A549 (cell line): Measurements from ENCODE around the gene NCOA1. TPM values are rescaled to one million over a fixed set of nuclear protein-coding genes. Genes with fewer than 3 reads are reported as not detected.

Experiments used
- ATAC-seq, 2 experiments: fragments of 200-7000 bp in 1 of 2; fragments of >200 bp in 1 of 2; cut with Nextera tagmentation in 1 of 2; cut with Tn5 transposase in 1 of 2; 3 replicates each; pipeline versions ENCODE4 v1.8.0 to v1.9.1; 2018 to 2020; ENCODE audit warnings: mild to moderate bottlenecking in 1 of 2, moderate library complexity in 1 of 2
- CTCF ChIA-PET: fragments of 300-600 bp; sonication (Branson Sonifier 250); formaldehyde crosslinking; extraction: SDS; loops from one replicate; lab custom pipeline; 2021; ENCODE audit warnings: antibody characterized with exemption, inconsistent platforms; lab: Yijun Ruan, JAX
- POLR2A ChIA-PET: fragments of 350-600 bp; formaldehyde crosslinking; extraction: SDS; loops from one replicate; lab custom pipeline; 2021; ENCODE audit warnings: antibody characterized with exemption, inconsistent platforms; lab: Yijun Ruan, JAX
- DNase-seq, 2 experiments: peaks; one replicate each; pipeline versions ENCODE4 v3.0.0 to v3.0.0-alpha.2; 2011 to 2016; ENCODE audit warnings: low read depth in 1 of 2, low spot score in 1 of 2
- FAIRE-seq: peaks from 2 replicates; lab custom pipeline; 2011; peaks lifted over from hg19 to GRCh38; lab: Jason Lieb, UNC
- H3K27ac ChIP-seq, 2 experiments: fragments of >200 bp; sonication (Bioruptor Twin); formaldehyde crosslinking; 3 replicates each; pipeline ENCODE4 v1.5.1; 2016 to 2017
- H3K4me1 ChIP-seq: fragments of >200 bp; sonication (Bioruptor Twin); formaldehyde crosslinking; 3 replicates; pipeline ENCODE4 v1.6.1; 2016
- H3K4me2 ChIP-seq: fragments of >200 bp; sonication (Bioruptor Twin); formaldehyde crosslinking; 3 replicates; pipeline ENCODE4 v1.6.1; 2016
- H3K4me3 ChIP-seq: fragments of >200 bp; sonication (Bioruptor Twin); formaldehyde crosslinking; 3 replicates; pipeline ENCODE4 v1.5.1; 2016
- H3K9me3 ChIP-seq: fragments of >200 bp; sonication (Bioruptor Twin); formaldehyde crosslinking; 3 replicates; pipeline ENCODE4 v1.6.1; 2016
- CHD2 ChIP-seq: fragments of 150-350 bp; IDR thresholded peaks from 2 replicates; pipeline ENCODE4 v1.6.1; 2014; ENCODE audit warnings: low read length; ENCODE audit not compliant: partially characterized antibody
- FOXS1 ChIP-seq: fragments of 250-450 bp; sonication (Bioruptor Pico); IDR thresholded peaks from 2 replicates; pipeline ENCODE4 v1.5.0; 2020; ENCODE audit warnings: mild to moderate bottlenecking, moderate library complexity
- HEYL ChIP-seq: fragments of 250-450 bp; sonication (Bioruptor Pico); IDR thresholded peaks from 2 replicates; pipeline ENCODE4 v1.8.0; 2021; ENCODE audit warnings: mild to moderate bottlenecking, moderate library complexity
- HOXA7 ChIP-seq: fragments of 250-450 bp; sonication (Bioruptor Pico); IDR thresholded peaks from 2 replicates; pipeline ENCODE4 v1.5.0; 2020; ENCODE audit warnings: mild to moderate bottlenecking, moderate library complexity
- HOXB13 ChIP-seq: fragments of 250-450 bp; sonication (Bioruptor Pico); IDR thresholded peaks from 2 replicates; pipeline ENCODE4 v1.5.0; 2020; ENCODE audit warnings: low read depth, mild to moderate bottlenecking, moderate library complexity
- JUN ChIP-seq, 2 experiments: fragments of >200 bp; sonication (Bioruptor Twin); formaldehyde crosslinking; IDR thresholded peaks; 2 replicates in 1 of 2; 3 replicates in 1 of 2; pipeline ENCODE4 v1.6.1; 2016 to 2017
- JUNB ChIP-seq: fragments of >200 bp; sonication (Bioruptor Twin); formaldehyde crosslinking; IDR thresholded peaks from 2 replicates; pipeline ENCODE4 v1.6.1; 2016
- KDM1A ChIP-seq: fragments of 200-600 bp; sonication (generic); IDR thresholded peaks from 2 replicates; pipeline ENCODE4 v1.6.1; 2016; ENCODE audit warnings: low read depth, mild to moderate bottlenecking
- MYC ChIP-seq: IDR thresholded peaks from 2 replicates; pipeline ENCODE4 v1.6.1; 2012; ENCODE audit warnings: mild to moderate bottlenecking, inconsistent platforms, low read length, improper control_type of control experiment, borderline replicate concordance
- NR3C1 ChIP-seq: fragments of >200 bp; sonication (Bioruptor Twin); formaldehyde crosslinking; IDR thresholded peaks from 3 replicates; pipeline ENCODE4 v1.6.1; 2017
- PHF8 ChIP-seq: fragments of 200-600 bp; sonication (generic); IDR thresholded peaks from 2 replicates; pipeline ENCODE4 v1.6.1; 2016; ENCODE audit warnings: low read depth, mild to moderate bottlenecking, antibody characterized with exemption, moderate library complexity, borderline replicate concordance
- POLR2A ChIP-seq: IDR thresholded peaks from 2 replicates; pipeline ENCODE4 v1.6.1; 2012; ENCODE audit warnings: mild to moderate bottlenecking, low read length
- POLR2AphosphoS2 ChIP-seq: conservative IDR thresholded peaks from 2 replicates; pipeline ENCODE4 v1.6.1; 2012; ENCODE audit warnings: low read length, improper control_type of control experiment, inconsistent platforms
- RARB ChIP-seq: fragments of 250-450 bp; sonication (Bioruptor Pico); IDR thresholded peaks from 2 replicates; pipeline ENCODE4 v1.8.0; 2021; ENCODE audit warnings: mild to moderate bottlenecking, moderate library complexity
- RCOR1 ChIP-seq: fragments of 150-350 bp; IDR thresholded peaks from 2 replicates; pipeline ENCODE4 v1.6.1; 2014; ENCODE audit warnings: antibody characterized with exemption, low read length, low read depth
- SMC3 ChIP-seq: fragments of >200 bp; sonication (Bioruptor Twin); formaldehyde crosslinking; IDR thresholded peaks from 3 replicates; pipeline ENCODE4 v1.6.1; 2018; ENCODE audit warnings: inconsistent platforms
- TFCP2L1 ChIP-seq: fragments of 250-450 bp; sonication (Bioruptor Pico); IDR thresholded peaks from 2 replicates; pipeline ENCODE4 v1.5.0; 2021; ENCODE audit warnings: mild to moderate bottlenecking
- ZC3H11A ChIP-seq: fragments of 450-650 bp; IDR thresholded peaks from 2 replicates; pipeline ENCODE4 v1.6.1; 2014; ENCODE audit warnings: antibody characterized with exemption, mild to moderate bottlenecking
- WGBS: methylation state at CpG from one replicate; pipeline ENCODE4 v1.1.6; 2017; ENCODE audit errors: missing lambda C conversion rate; 5-methylcytosine and 5-hydroxymethylcytosine counted together
- polyA plus RNA-seq, 4 experiments: library from polyadenylated mRNA; depleted of rRNA in 3 of 4; stranded (reverse); fragments of >200 nt; fragmentation: RNase III in 1 of 4; extraction: RNeasy Plus Mini Kit Qiagen cat#74134 plus additional on column Dnase treatment in 1 of 4; gene quantifications; 2 replicates in 3 of 4; 3 replicates in 1 of 4; pipeline ENCODE4 v1.2.3, GENCODE V29; 2011 to 2017
- TF ChIP-seq, protein P1 (sequence below): fragments of >200 bp; sonication (Bioruptor Twin); formaldehyde crosslinking; IDR thresholded peaks from 3 replicates; pipeline ENCODE4 v1.6.1; 2016
- TF ChIP-seq, protein P2 (sequence below): fragments of >200 bp; sonication (Bioruptor Twin); formaldehyde crosslinking; IDR thresholded peaks from 3 replicates; pipeline ENCODE4 v1.5.1; 2016
- TF ChIP-seq, protein P3 (sequence below): fragments of 150-350 bp; IDR thresholded peaks from 2 replicates; pipeline ENCODE4 v1.6.1; 2014; ENCODE audit warnings: low read depth, mild to moderate bottlenecking, low read length

Gene NCOA1
- polyA plus RNA-seq, 2 of the 4 experiments (the other 2 are of a cell fraction) = 7.6 to 29.9 TPM

DNA sequence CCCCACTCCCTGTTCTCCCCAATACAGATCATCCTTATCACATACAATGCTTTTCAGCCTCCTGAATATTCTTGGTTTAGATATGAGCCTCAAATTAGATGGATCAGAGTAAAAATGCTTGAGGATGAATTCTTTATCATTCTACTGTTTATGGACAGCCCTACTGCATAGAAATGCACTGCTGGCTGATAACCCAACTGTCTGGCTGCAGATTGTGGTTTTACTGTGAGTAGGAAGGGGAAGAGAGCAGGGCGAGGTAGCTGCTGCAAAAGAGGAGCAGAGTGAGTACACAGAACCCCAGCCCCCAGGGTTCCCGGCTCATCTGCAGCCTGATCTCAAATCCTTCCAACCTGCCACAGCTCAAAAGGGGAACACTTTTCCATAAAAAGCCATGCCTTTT lies 29.4 kb upstream of the NCOA1 start:
- ATAC-seq (peak in 1 of 2 experiments; percentile 46; a peak in 1 of 6 replicates), FAIRE-seq (no peak), DNase-seq (no peak)
- POLR2A ChIA-PET = no interaction called here
- no peaks in the 10 kb centered on the region for H3K9me3 ChIP-seq
- H3K4me2 ChIP-seq = no peak overlapping the region
- no peak overlapping the region for H3K4me3 ChIP-seq
- H3K27ac ChIP-seq = no peak overlapping the region
- TF ChIP-seq JUN (IDR thresholded peaks at IDR 0.05) (no peak), POLR2A (no peak), POLR2AphosphoS2 (no peak), SMC3 (no peak), NR3C1 (no peak), HOXA7 (no peak), PHF8 (no peak), KDM1A (no peak), RARB (CRISPR knock-in tag) (no peak), FOXS1 (CRISPR knock-in tag) (no peak), HOXB13 (CRISPR knock-in tag) (no peak), HEYL (CRISPR knock-in tag) (no peak), RCOR1 (no peak), TFCP2L1 (CRISPR knock-in tag) (no peak), MYC (no peak), JUNB (no peak), CHD2 (no peak)
- TF ChIP-seq, protein P1, sequence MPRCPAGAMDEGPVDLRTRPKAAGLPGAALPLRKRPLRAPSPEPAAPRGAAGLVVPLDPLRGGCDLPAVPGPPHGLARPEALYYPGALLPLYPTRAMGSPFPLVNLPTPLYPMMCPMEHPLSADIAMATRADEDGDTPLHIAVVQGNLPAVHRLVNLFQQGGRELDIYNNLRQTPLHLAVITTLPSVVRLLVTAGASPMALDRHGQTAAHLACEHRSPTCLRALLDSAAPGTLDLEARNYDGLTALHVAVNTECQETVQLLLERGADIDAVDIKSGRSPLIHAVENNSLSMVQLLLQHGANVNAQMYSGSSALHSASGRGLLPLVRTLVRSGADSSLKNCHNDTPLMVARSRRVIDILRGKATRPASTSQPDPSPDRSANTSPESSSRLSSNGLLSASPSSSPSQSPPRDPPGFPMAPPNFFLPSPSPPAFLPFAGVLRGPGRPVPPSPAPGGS = no peak
- TF ChIP-seq, protein P2, sequence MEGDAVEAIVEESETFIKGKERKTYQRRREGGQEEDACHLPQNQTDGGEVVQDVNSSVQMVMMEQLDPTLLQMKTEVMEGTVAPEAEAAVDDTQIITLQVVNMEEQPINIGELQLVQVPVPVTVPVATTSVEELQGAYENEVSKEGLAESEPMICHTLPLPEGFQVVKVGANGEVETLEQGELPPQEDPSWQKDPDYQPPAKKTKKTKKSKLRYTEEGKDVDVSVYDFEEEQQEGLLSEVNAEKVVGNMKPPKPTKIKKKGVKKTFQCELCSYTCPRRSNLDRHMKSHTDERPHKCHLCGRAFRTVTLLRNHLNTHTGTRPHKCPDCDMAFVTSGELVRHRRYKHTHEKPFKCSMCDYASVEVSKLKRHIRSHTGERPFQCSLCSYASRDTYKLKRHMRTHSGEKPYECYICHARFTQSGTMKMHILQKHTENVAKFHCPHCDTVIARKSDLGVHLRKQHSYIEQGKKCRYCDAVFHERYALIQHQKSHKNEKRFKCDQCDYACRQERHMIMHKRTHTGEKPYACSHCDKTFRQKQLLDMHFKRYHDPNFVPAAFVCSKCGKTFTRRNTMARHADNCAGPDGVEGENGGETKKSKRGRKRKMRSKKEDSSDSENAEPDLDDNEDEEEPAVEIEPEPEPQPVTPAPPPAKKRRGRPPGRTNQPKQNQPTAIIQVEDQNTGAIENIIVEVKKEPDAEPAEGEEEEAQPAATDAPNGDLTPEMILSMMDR = no peak
- TF ChIP-seq, protein P3, sequence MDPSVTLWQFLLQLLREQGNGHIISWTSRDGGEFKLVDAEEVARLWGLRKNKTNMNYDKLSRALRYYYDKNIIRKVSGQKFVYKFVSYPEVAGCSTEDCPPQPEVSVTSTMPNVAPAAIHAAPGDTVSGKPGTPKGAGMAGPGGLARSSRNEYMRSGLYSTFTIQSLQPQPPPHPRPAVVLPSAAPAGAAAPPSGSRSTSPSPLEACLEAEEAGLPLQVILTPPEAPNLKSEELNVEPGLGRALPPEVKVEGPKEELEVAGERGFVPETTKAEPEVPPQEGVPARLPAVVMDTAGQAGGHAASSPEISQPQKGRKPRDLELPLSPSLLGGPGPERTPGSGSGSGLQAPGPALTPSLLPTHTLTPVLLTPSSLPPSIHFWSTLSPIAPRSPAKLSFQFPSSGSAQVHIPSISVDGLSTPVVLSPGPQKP = no peak
- TF ChIP-seq, all 56 proteins: peak for 0
- CTCF ChIA-PET = interaction anchor here (0.9 to 1.9 kb wide), 2 partner anchors 52 to 139 kb away, joined by 3 to 6 read pairs; no protein-coding TSS in a partner anchor
- H3K4me1 ChIP-seq = peaks cover 4% of the 10 kb centered on the region
- 47% methylated on average over 2 of the region's 2 CpGs for WGBS

DNA sequence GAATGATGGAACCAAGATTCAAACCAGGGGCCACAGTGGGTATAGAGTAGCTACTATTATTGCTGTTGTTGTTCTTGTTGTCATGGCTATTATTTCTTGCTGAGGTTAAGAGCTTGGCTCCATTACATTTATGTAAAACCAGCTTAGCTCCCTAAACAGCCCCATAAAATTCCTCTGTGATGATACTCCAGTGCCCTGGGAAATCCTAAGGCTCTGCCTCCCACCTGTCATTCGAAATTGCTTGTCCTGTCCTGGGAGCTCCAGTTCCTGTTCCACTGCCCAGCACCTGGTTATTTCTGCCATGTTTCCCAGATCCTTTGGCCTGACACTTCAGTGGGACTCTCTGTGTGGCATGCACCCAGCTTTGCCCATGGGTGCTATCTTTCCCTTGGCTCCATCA lies 27.8 kb upstream of the NCOA1 start:
- POLR2A ChIA-PET = interaction anchor here (0.6 kb wide), 1 partner anchor 14 kb away, joined by 3 read pairs; no protein-coding TSS in a partner anchor
- TF ChIP-seq ZC3H11A = no peak
- TF ChIP-seq KDM1A = no peak
- no peak for TF ChIP-seq SMC3
- Histone ChIP-seq H3K27ac (no peak overlapping the region), H3K9me3 (no peaks in the 10 kb centered on the region), H3K4me3 (no peak overlapping the region), H3K4me2 (no peak overlapping the region), H3K4me1 (no peaks in the 10 kb centered on the region)
- 60% methylated on average over 1 of the region's 1 CpG for WGBS
- FAIRE-seq (no peak), ATAC-seq (no peak; a peak in 2 of 6 replicates), DNase-seq (no peak)
- CTCF ChIA-PET = interaction anchor here (0.7 to 1.1 kb wide), 2 partner anchors 9 to 103 kb away, joined by 3 read pairs; no protein-coding TSS in a partner anchor
